Kidney epithelial cell (primary cell): ENCODE measurements around the gene ERGIC1. TPM values are rescaled to one million over a fixed set of nuclear protein-coding genes. Genes with fewer than 3 reads are reported as not detected.

Experiments
- DNase-seq: peaks from one replicate; pipeline ENCODE4 v3.0.0-alpha.2; 2010; ENCODE audit warnings: low read depth
- H3K27me3 ChIP-seq: 2 replicates; pipeline ENCODE4 v1.6.0; 2011; ENCODE audit warnings: low read length; ENCODE audit not compliant: control insufficient read depth, insufficient read depth
- H3K36me3 ChIP-seq: 2 replicates; pipeline ENCODE4 v1.5.1; 2011; ENCODE audit warnings: low read length; ENCODE audit not compliant: control insufficient read depth, insufficient read depth
- H3K4me3 ChIP-seq: 2 replicates; pipeline ENCODE4 v1.5.1; 2011; ENCODE audit warnings: low read depth, mild to moderate bottlenecking, control low read depth, low read length
- CTCF ChIP-seq: IDR thresholded peaks from 2 replicates; pipeline ENCODE4 v1.5.1; 2011; ENCODE audit warnings: mild to moderate bottlenecking, moderate library complexity, low read length, control low read depth, inconsistent platforms; ENCODE audit not compliant: insufficient read depth, poor library complexity, severe bottlenecking
- total RNA-seq: library from RNA; depleted of rRNA; stranded (reverse); fragments of >200 nt; gene quantifications from 2 replicates; pipeline ENCODE4 v1.2.3, GENCODE V29; 2015

Gene ERGIC1
- total RNA-seq, 1 donor from 2014 or later, result 183 TPM

- H3K4me3 ChIP-seq, result no peak overlapping the region
- H3K36me3 ChIP-seq, result no peaks in the 10 kb centered on the region
- H3K27me3 ChIP-seq, result no peaks in the 10 kb centered on the region
- no peak for DNase-seq
- TF ChIP-seq CTCF, result no peak
These were observed 76.0 kb downstream of the ERGIC1 start for GRCh38 chr5:172909931-172910502.

GRCh38 chr5:172910828-172911627, 77.0 kb downstream of the ERGIC1 start:
- no peaks in the 10 kb centered on the region for H3K27me3 ChIP-seq
- no peak for DNase-seq
- TF ChIP-seq CTCF, result peak; percentile 55
- H3K4me3 ChIP-seq, result no peak overlapping the region
- H3K36me3 ChIP-seq, result peaks cover 2% of the 10 kb centered on the region

GRCh38 chr5:172911628-172911880, 77.5 kb downstream of the ERGIC1 start:
- H3K36me3 ChIP-seq, result peaks cover 2% of the 10 kb centered on the region
- no peaks in the 10 kb centered on the region for H3K27me3 ChIP-seq
- H3K4me3 ChIP-seq, result no peak overlapping the region
- TF ChIP-seq CTCF, result no peak
- DNase-seq, result no peak

GRCh38 chr5:172911976-172912375, 77.9 kb downstream of the ERGIC1 start:
- no peak overlapping the region for H3K4me3 ChIP-seq
- H3K36me3 ChIP-seq, result peaks cover 2% of the 10 kb centered on the region
- H3K27me3 ChIP-seq, result no peaks in the 10 kb centered on the region
- DNase-seq, result no peak
- no peak for TF ChIP-seq CTCF

GRCh38 chr5:172913117-172913850, 79.2 kb downstream of the ERGIC1 start:
- Histone ChIP-seq H3K27me3 (no peaks in the 10 kb centered on the region), H3K4me3 (no peak overlapping the region), H3K36me3 (peaks cover 2% of the 10 kb centered on the region)
- TF ChIP-seq CTCF, result no peak
- DNase-seq, result no peak
